GM18502 (cell line): ENCODE results near the gene PGK1.
"Not testable (repeated sequence)": the region's sequence is repeated elsewhere in the genome, so short reads cannot be mapped to it uniquely, and the experiment has no call there.

Experiments
- ATAC-seq: cut with Tn5 transposase; IDR thresholded peaks from one replicate; pipeline ENCODE4 v1.9.1; 2021; ENCODE audit warnings: mild to moderate bottlenecking; ENCODE audit not compliant: unreplicated experiment, poor library complexity

Gene PGK1

GRCh38 chrX:78111140-78111931 is 7.3 kb downstream of the PGK1 start:
- no peak for ATAC-seq

- no peak for ATAC-seq
Measured at GRCh38 chrX:78116365-78116764, 12.3 kb downstream of the PGK1 start.

- no peak for ATAC-seq
Measured at GRCh38 chrX:78116766-78117165, 12.7 kb downstream of the PGK1 start.

GRCh38 chrX:78118628-78119027 is 14.6 kb downstream of the PGK1 start:
- ATAC-seq, result no peak

GRCh38 chrX:78119521-78120227 is 15.6 kb downstream of the PGK1 start:
- no peak for ATAC-seq

GRCh38 chrX:78123190-78123589 is 19.1 kb downstream of the PGK1 start:
- no peak for ATAC-seq

- ATAC-seq, result peak; percentile 46
Measured at GRCh38 chrX:78124307-78124706, 20.3 kb downstream of the PGK1 start.

GRCh38 chrX:78125148-78125547 is 21.1 kb downstream of the PGK1 start:
- ATAC-seq, result no peak

GRCh38 chrX:78125781-78126180 is 21.7 kb downstream of the PGK1 start:
- ATAC-seq, result not testable (repeated sequence)

- no peak for ATAC-seq
Measured at GRCh38 chrX:78129714-78130113, 25.7 kb downstream of the PGK1 start.

GRCh38 chrX:78130396-78130795 is 26.3 kb downstream of the PGK1 start:
- ATAC-seq, result no peak

- ATAC-seq, result no peak
Measured at GRCh38 chrX:78131117-78131516, 27.1 kb downstream of the PGK1 start.

GRCh38 chrX:78133238-78133960 is 29.4 kb downstream of the PGK1 start:
- ATAC-seq, result no peak

- ATAC-seq, result peak; percentile 93
Measured at GRCh38 chrX:78139160-78140123, 35.4 kb downstream of the PGK1 start, which contains the start of gene TAF9B. TSS of gene TAF9B (minus strand) at chrX:78139650. CDS start at chrX:78139611, 39 bp downstream.

GRCh38 chrX:78140206-78140605 is 36.2 kb downstream of the PGK1 start:
- no peak for ATAC-seq

GRCh38 chrX:78147002-78147540 is 43.0 kb downstream of the PGK1 start:
- not testable (repeated sequence) for ATAC-seq

GRCh38 chrX:78157373-78157772 is 53.3 kb downstream of the PGK1 start:
- not testable (repeated sequence) for ATAC-seq

GRCh38 chrX:78157846-78158245 is 53.8 kb downstream of the PGK1 start:
- ATAC-seq, result not testable (repeated sequence)

GRCh38 chrX:78160711-78161110 is 56.7 kb downstream of the PGK1 start:
- not testable (repeated sequence) for ATAC-seq
